DND-41 (cell line): ENCODE measurements around the gene PEPD.

Experiments
- ATAC-seq: fragments of 200-7000 bp; cut with Tn5 transposase; 3 replicates; pipeline ENCODE4 v1.9.1; 2021; ENCODE audit warnings: low read depth; ENCODE audit not compliant: insufficient read depth
- DNase-seq: peaks from one replicate; pipeline ENCODE4 v3.0.0-alpha.2; 2020
- H2AFZ ChIP-seq: 2 replicates; pipeline ENCODE4 v1.6.0; 2012; ENCODE audit warnings: low read depth, low read length
- H3K27ac ChIP-seq: 2 replicates; pipeline ENCODE4 v1.5.1; 2012; ENCODE audit warnings: low read length, inconsistent platforms
- H3K27me3 ChIP-seq: fragments of 200-600 bp; sonication (generic); 2 replicates; pipeline ENCODE4 v1.6.0; 2012; ENCODE audit warnings: low read length, mild to moderate bottlenecking, inconsistent platforms; ENCODE audit not compliant: insufficient read depth, poor library complexity
- H3K36me3 ChIP-seq: 2 replicates; pipeline ENCODE4 v1.5.1; 2012; ENCODE audit warnings: low read length, inconsistent platforms; ENCODE audit not compliant: insufficient read depth
- H3K4me1 ChIP-seq: 2 replicates; pipeline ENCODE4 v1.5.1; 2012; ENCODE audit warnings: mild to moderate bottlenecking, low read length; ENCODE audit not compliant: insufficient read depth
- H3K4me2 ChIP-seq: 2 replicates; pipeline ENCODE4 v1.6.0; 2012; ENCODE audit warnings: mild to moderate bottlenecking, moderate library complexity, low read length, inconsistent platforms; ENCODE audit not compliant: insufficient read depth
- H3K4me3 ChIP-seq, 2 experiments: fragments of 200-600 bp in 1 of 2; shearing (Covaris generic) in 1 of 2; 2 replicates each; pipeline ENCODE4 v1.5.1; 2012 to 2016; ENCODE audit warnings: inconsistent platforms in 2 of 2, low read length in 2 of 2, mild to moderate bottlenecking in 2 of 2, low read depth in 1 of 2, moderate library complexity in 1 of 2
- H3K79me2 ChIP-seq: 2 replicates; pipeline ENCODE4 v1.6.0; 2012; ENCODE audit warnings: low read length, inconsistent platforms; ENCODE audit not compliant: insufficient read depth
- H3K9ac ChIP-seq: 2 replicates; pipeline ENCODE4 v1.6.0; 2012; ENCODE audit warnings: low read depth, mild to moderate bottlenecking, inconsistent platforms, low read length, moderate library complexity
- H3K9me3 ChIP-seq: 2 replicates; pipeline ENCODE4 v1.5.1; 2012; ENCODE audit warnings: low read length, moderate library complexity, mild to moderate bottlenecking, inconsistent platforms; ENCODE audit not compliant: insufficient read depth, severe bottlenecking
- H4K20me1 ChIP-seq: 2 replicates; pipeline ENCODE4 v1.6.0; 2012; ENCODE audit warnings: low read length; ENCODE audit not compliant: insufficient read depth
- EZH2 ChIP-seq: IDR thresholded peaks from 3 replicates; pipeline ENCODE4 v1.6.1; 2012; ENCODE audit warnings: borderline replicate concordance, low read depth, mild to moderate bottlenecking, moderate library complexity, low read length, inconsistent platforms; ENCODE audit not compliant: severe bottlenecking
- TF ChIP-seq, protein P1 (sequence below): IDR thresholded peaks from 2 replicates; pipeline ENCODE4 v1.5.1; 2012; ENCODE audit warnings: borderline replicate concordance, low read length, moderate library complexity, mild to moderate bottlenecking; ENCODE audit not compliant: poor library complexity, severe bottlenecking; ENCODE audit errors: extremely low read depth

The PEPD gene

DNA sequence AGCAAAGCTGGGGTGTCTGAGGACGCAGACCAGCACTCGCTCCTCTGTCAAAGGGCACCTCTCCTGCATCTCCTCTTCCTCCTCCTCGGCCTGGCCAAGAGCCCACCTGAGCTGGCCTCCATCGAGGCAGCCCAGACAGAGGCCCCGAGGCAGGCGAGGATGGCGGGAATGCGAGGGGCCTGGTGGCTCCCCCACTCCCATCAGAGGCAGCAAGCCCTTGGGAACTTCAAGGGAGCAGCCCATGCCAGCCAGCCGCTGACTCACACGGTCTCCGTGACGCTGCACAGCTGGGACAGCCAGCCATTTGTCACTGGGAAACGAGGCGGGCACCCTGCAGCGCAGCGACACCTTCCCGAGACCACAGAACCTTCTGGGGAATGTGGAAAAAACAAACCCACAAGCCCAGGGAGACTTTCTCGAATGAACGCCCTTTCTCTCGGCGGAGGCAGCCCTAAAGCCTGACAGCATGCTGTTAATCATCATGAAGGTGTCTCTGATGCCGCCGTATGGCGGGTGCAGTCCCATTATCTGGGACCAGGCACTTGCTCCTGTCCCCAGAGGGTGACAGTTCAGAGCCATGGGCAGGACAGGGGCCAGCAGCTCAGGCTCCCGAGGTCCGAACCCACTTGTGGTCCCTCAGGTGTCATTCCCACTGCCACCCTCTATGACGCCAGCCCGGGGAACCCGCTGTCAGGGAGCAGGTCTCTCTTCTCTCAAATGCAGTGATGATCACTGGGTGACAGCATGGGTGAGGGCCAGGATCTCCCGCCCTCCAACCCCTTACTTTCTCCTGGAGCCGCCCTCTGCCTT lies 53.0 kb downstream of the PEPD start:
- H3K36me3 ChIP-seq, result no peaks in the 10 kb centered on the region
- no peaks in the 10 kb centered on the region for H3K27me3 ChIP-seq

GRCh38 chr19:33467851-33468250 lies 53.7 kb downstream of the PEPD start:
- Histone ChIP-seq H3K27me3 (no peaks in the 10 kb centered on the region), H3K27ac (no peak overlapping the region), H3K4me3 (no peak overlapping the region), H2AFZ (no peak overlapping the region), H4K20me1 (0 out of 2 replicates have a peak, but pooled peaks cover 3% of the 10 kb centered on the region), H3K79me2 (no peaks in the 10 kb centered on the region), H3K9me3 (no peaks in the 10 kb centered on the region), H3K9ac (no peak overlapping the region), H3K4me1 (no peaks in the 10 kb centered on the region), H3K36me3 (no peaks in the 10 kb centered on the region), H3K4me2 (no peak overlapping the region)
- TF ChIP-seq EZH2, result no peak
- TF ChIP-seq, protein P1, sequence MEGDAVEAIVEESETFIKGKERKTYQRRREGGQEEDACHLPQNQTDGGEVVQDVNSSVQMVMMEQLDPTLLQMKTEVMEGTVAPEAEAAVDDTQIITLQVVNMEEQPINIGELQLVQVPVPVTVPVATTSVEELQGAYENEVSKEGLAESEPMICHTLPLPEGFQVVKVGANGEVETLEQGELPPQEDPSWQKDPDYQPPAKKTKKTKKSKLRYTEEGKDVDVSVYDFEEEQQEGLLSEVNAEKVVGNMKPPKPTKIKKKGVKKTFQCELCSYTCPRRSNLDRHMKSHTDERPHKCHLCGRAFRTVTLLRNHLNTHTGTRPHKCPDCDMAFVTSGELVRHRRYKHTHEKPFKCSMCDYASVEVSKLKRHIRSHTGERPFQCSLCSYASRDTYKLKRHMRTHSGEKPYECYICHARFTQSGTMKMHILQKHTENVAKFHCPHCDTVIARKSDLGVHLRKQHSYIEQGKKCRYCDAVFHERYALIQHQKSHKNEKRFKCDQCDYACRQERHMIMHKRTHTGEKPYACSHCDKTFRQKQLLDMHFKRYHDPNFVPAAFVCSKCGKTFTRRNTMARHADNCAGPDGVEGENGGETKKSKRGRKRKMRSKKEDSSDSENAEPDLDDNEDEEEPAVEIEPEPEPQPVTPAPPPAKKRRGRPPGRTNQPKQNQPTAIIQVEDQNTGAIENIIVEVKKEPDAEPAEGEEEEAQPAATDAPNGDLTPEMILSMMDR, result no peak
- ATAC-seq, result no peak
- no peak for DNase-seq

More for the DNA sequence above, 53.0 kb downstream of the PEPD start:
- no peak overlapping the region for H3K4me3 ChIP-seq
- DNase-seq (no peak), ATAC-seq (no peak)
- H3K9ac ChIP-seq, result no peak overlapping the region
- H3K4me2 ChIP-seq, result no peak overlapping the region
- no peaks in the 10 kb centered on the region for H3K4me1 ChIP-seq
- H3K9me3 ChIP-seq, result no peaks in the 10 kb centered on the region
- TF ChIP-seq, protein P1, result no peak
- no peak for TF ChIP-seq EZH2
- H4K20me1 ChIP-seq, result 0 out of 2 replicates have a peak, but pooled peaks cover 3% of the 10 kb centered on the region
- H3K27ac ChIP-seq, result no peak overlapping the region
- no peaks in the 10 kb centered on the region for H3K79me2 ChIP-seq
- no peak overlapping the region for H2AFZ ChIP-seq

- ATAC-seq (no peak), DNase-seq (no peak)
- no peaks in the 10 kb centered on the region for H3K4me1 ChIP-seq
- H2AFZ ChIP-seq, result no peak overlapping the region
- no peaks in the 10 kb centered on the region for H3K79me2 ChIP-seq
- 0 out of 2 replicates have a peak, but pooled peaks cover 3% of the 10 kb centered on the region for H4K20me1 ChIP-seq
- no peak overlapping the region for H3K4me2 ChIP-seq
- H3K4me3 ChIP-seq, result no peak overlapping the region
- no peaks in the 10 kb centered on the region for H3K9me3 ChIP-seq
- H3K9ac ChIP-seq, result no peak overlapping the region
- H3K27ac ChIP-seq, result no peak overlapping the region
- TF ChIP-seq, protein P1, result no peak
- TF ChIP-seq EZH2, result no peak
- no peaks in the 10 kb centered on the region for H3K36me3 ChIP-seq
- no peaks in the 10 kb centered on the region for H3K27me3 ChIP-seq
Observed at GRCh38 chr19:33465834-33466233, 55.8 kb downstream of the PEPD start.
